ENCODE measurements around the gene TMEM123.
"Not testable (repeated sequence)": the region's sequence is repeated elsewhere in the genome, so short reads cannot be mapped to it uniquely, and the experiment has no call there.

- not testable (repeated sequence) for TF ChIP-seq POLR2A, CTCF (IDR thresholded peaks at IDR 0.05)
Measured at GRCh38 chr11:102444693-102445092, 7.9 kb downstream of the TMEM123 start.

All from sigmoid colon (tissue), 3 donors.